ENCODE data around the gene POLR1G. TPM values are rescaled to one million over a fixed set of nuclear protein-coding genes. Genes with fewer than 3 reads are reported as not detected.

Gene POLR1G
- total and polyA plus RNA-seq, 2 experiments from 2014 or later = 33.0 to 85.9 TPM

DNA sequence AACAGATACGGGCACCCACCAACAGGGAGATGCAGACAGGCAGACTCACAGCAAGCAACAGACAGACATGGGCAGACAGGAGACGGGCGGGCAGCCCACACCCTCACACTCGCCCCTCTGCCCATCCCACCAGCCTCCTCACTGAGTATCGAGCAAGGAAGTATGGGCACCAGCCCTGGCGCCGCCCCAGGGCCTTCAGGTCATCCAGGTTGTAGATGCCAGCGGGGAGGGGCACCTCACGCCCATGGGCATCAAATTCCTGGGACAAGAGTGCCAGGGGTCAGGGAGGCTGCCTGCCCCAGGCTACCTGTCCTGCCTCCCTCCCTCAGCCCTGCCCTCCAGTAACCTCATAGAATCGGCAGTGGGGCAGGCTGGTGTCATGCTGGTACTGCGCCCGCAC lies 41.7 kb upstream of the POLR1G start (continued):
- TF ChIP-seq, protein P1, sequence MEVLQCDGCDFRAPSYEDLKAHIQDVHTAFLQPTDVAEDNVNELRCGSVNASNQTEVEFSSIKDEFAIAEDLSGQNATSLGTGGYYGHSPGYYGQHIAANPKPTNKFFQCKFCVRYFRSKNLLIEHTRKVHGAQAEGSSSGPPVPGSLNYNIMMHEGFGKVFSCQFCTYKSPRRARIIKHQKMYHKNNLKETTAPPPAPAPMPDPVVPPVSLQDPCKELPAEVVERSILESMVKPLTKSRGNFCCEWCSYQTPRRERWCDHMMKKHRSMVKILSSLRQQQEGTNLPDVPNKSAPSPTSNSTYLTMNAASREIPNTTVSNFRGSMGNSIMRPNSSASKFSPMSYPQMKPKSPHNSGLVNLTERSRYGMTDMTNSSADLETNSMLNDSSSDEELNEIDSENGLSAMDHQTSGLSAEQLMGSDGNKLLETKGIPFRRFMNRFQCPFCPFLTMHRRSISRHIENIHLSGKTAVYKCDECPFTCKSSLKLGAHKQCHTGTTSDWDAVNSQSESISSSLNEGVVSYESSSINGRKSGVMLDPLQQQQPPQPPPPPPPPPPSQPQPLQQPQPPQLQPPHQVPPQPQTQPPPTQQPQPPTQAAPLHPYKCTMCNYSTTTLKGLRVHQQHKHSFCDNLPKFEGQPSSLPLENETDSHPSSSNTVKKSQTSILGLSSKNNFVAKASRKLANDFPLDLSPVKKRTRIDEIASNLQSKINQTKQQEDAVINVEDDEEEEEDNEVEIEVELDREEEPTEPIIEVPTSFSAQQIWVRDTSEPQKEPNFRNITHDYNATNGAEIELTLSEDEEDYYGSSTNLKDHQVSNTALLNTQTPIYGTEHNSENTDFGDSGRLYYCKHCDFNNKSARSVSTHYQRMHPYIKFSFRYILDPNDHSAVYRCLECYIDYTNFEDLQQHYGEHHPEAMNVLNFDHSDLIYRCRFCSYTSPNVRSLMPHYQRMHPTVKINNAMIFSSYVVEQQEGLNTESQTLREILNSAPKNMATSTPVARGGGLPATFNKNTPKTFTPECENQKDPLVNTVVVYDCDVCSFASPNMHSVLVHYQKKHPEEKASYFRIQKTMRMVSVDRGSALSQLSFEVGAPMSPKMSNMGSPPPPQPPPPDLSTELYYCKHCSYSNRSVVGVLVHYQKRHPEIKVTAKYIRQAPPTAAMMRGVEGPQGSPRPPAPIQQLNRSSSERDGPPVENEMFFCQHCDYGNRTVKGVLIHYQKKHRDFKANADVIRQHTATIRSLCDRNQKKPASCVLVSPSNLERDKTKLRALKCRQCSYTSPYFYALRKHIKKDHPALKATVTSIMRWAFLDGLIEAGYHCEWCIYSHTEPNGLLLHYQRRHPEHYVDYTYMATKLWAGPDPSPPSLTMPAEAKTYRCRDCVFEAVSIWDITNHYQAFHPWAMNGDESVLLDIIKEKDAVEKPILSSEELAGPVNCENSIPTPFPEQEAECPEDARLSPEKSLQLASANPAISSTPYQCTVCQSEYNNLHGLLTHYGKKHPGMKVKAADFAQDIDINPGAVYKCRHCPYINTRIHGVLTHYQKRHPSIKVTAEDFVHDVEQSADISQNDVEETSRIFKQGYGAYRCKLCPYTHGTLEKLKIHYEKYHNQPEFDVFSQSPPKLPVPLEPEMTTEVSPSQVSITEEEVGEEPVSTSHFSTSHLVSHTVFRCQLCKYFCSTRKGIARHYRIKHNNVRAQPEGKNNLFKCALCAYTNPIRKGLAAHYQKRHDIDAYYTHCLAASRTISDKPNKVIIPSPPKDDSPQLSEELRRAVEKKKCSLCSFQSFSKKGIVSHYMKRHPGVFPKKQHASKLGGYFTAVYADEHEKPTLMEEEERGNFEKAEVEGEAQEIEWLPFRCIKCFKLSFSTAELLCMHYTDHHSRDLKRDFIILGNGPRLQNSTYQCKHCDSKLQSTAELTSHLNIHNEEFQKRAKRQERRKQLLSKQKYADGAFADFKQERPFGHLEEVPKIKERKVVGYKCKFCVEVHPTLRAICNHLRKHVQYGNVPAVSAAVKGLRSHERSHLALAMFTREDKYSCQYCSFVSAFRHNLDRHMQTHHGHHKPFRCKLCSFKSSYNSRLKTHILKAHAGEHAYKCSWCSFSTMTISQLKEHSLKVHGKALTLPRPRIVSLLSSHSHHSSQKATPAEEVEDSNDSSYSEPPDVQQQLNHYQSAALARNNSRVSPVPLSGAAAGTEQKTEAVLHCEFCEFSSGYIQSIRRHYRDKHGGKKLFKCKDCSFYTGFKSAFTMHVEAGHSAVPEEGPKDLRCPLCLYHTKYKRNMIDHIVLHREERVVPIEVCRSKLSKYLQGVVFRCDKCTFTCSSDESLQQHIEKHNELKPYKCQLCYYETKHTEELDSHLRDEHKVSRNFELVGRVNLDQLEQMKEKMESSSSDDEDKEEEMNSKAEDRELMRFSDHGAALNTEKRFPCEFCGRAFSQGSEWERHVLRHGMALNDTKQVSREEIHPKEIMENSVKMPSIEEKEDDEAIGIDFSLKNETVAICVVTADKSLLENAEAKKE (CRISPR knock-in tag; IDR thresholded peaks at IDR 0.05) = no peak

GRCh38 chr19:45368127-45368526 lies 38.3 kb upstream of the POLR1G start:
- Mint-ChIP-seq H3K36me3 (ENCODE audit: low read depth) (peaks cover 24% of the 10 kb centered on the region), H3K27me3 (ENCODE audit: insufficient read depth, low read depth, poor library complexity) (peaks cover 18% of the 10 kb centered on the region), H3K9me3 (no peaks in the 10 kb centered on the region), H3K4me1 (peaks cover 15% of the 10 kb centered on the region), H3K27ac (no peak overlapping the region), H3K4me3 (peak overlapping the region; percentile 17; the same call in 1 of the 3 replicates)
- TF ChIP-seq, protein P1 (CRISPR knock-in tag; IDR thresholded peaks at IDR 0.05) = no peak
- TF ChIP-seq CTCF (conservative IDR thresholded peaks at IDR 0.05; ENCODE audit: low read depth in 2 of 2) = no peak
- TF ChIP-seq EZH2phosphoT487 (IDR thresholded peaks at IDR 0.05; ENCODE audit: unreplicated experiment) = no peak
- TF ChIP-seq POLR2AphosphoS5 (IDR thresholded peaks at IDR 0.05; ENCODE audit: low read depth) = no peak
- ATAC-seq (no peak), DNase-seq (ENCODE audit: low spot score) (no peak)
- peaks cover 25% of the 10 kb centered on the region for H3K79me2 ChIP-seq (replicated peaks; ENCODE audit: insufficient read depth)
- H3F3A ChIP-seq (replicated peaks; ENCODE audit: low read depth) = peaks cover 6% of the 10 kb centered on the region
- no peak overlapping the region for H3K4me3 ChIP-seq
- no peak overlapping the region; the same call in 1 of the 2 replicates for H3K4me2 ChIP-seq
- H3K27ac ChIP-seq (ENCODE audit: low read depth) = no peak overlapping the region
- peaks cover 14% of the 10 kb centered on the region; the same call in 1 of the 2 replicates for H4K20me1 ChIP-seq (replicated peaks; ENCODE audit: insufficient read depth)
- no peak overlapping the region for H2AFZ ChIP-seq
- no peaks in the 10 kb centered on the region for H3K9me2 ChIP-seq (ENCODE audit: insufficient read depth)
- H3K36me3 ChIP-seq (ENCODE audit: insufficient read depth) = peaks cover 17% of the 10 kb centered on the region
- H3K27me3 ChIP-seq (ENCODE audit: insufficient read depth) = no peaks in the 10 kb centered on the region
- peaks cover 10% of the 10 kb centered on the region; the same call in 1 of the 2 replicates for H3K4me1 ChIP-seq (ENCODE audit: insufficient read depth)
